Endometrium (tissue), 2 donors: ENCODE data around the gene GHRHR.

ENCODE experiments used
- FAIRE-seq: peaks from 2 replicates; lab custom pipeline; 2012; peaks lifted over from hg19 to GRCh38; lab: Jason Lieb, UNC
- donor health status: control.
- donor health status: control.

GHRHR gene

DNA sequence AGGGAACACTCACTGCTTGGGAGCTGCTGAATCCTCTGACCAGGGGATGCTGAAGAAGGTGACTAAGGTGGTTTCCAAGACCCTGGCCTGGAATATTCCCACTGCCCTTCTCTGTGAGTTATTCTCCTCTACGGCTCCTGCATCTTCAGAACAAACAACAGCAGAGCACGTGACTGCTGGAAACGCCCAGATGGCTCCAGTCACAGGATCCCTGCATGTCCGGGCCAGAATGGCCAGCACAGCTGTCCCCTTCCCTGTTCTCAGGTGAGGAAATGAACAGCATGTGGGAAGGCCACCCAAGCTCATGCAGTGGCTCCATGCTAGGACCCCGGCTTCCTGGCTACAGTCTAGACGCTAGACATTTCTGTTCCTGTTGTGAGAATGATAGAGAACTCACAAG lies 43.1 kb downstream of the GHRHR start:
- FAIRE-seq: no peak

DNA sequence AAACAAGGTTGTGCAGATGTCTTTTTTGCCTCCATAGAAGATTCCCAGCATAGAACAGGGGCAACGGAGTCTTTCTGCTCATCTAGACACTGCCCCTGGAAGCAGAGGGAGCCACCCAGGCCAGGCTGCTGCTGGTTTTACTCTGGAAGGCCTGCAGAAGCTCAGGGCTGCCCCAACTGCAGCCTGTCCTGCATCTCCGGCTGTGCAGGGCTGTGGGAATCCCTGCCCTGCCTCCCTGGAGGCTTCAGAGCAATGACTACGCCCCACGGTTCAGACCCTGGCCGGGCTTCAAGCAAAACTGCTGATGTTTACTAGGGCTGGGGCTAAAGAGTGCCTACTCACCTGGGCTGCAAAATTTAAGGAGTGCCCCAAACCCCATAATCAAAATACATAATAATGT lies 43.9 kb downstream of the GHRHR start:
- FAIRE-seq: no peak

DNA sequence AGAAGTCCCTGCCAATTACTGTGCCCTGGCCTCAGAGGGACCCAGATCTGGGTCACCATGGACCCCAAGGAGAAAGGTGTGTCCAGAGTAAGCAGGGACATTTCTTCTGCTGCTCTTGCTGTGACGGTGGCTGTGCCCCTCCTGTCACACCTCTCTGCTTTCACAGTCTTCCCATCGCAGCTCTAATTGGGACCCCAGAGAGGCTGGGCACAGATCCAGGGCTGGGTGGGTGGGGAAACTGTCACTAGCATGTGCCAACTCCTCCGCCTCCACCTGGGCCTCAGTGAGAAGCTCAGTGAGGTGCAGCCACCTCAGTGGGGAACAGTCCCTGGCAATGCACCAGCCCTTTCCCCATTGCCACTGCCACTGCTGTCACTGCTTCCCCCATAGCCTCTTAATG lies 51.1 kb downstream of the GHRHR start:
- no peak for FAIRE-seq

DNA sequence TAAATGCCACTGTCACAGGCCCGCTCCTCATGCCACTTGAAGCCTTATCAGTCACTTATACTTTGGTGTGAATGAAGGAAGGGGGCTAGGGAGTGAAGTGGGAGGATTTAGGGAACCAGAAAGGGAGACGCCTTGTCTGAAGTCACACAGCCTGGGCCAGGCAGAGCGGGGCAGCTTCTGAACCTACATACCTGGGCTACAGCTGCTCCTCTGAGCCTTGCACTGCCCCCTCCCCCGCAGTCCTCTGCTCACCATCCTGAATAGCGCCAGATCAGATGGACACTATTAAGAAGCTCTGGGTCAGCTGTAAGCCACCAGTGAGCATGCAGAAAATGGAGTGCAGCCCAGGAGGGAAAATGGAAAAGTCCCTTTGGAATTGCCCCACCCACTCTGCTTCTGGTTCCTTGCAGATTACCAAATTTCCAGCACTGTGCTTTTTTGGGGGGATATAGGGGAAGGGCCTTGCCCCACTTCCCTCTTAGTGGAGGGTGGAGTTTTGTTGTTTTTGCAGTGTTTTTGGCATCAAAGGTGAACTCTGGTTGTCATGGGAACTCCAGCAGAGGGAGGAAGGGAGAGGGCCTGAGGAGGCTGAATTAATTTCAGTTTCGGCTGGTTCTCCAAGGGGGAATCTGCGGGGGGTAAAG lies 53.4 kb downstream of the GHRHR start:
- no peak for FAIRE-seq

DNA sequence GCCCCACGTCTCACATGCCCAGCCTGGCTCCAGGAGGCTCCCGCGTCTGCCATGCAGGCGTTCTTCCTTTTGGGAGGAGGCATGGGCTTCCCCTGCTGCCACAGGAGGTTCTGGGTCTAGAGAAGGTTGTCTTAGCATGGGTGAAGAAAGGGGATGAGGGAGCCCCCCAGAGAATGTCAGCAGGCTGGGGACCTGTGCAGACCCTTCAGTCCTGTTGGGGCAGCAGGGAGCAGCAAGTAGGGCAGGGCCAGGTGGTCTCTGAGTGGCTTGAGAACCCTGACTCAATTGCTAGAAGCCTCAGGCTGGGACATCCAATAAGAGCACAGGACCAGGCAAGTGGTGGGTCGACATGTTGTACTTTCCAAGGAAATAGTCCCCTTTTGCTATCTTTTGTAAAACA lies 54.0 kb downstream of the GHRHR start:
- FAIRE-seq: no peak

DNA sequence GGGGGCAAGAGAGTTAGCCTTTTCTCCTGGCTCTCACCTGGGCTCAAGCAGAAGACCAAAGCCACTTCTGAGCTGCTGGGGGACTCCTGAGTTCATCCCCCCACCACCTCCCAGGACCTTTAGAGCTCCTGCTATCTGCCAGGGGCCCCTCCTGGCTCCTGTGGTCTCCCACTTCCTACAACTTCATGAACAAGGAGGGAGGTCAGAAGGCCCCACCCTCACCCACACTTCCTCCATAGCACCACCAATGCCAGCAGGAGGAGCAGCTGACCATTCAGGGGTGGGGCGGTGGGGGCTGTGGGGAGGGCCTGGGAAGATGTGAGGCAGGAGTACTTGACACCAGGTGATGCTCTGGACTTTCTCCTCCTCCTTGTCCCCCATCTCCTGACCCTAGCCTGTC lies 55.8 kb downstream of the GHRHR start:
- FAIRE-seq: no peak

DNA sequence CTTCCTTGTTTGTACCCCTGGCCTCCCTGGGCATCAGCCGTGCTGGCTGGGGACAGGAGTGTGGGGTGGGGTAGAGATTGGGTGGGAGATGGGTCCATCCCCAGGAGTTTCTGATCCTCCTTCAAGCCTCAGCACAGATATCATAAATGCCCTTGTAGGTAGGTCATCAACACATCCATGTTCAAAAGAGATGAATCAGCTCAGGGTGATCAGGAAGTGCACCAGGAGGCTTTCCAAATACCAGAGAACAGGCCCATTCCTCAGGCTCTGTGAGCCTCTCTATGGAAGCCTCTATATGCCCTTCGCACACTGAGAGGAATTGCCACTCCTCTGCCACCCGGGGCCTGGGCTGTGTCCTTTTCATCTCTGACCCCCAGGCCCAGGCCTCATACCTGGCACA lies 56.4 kb downstream of the GHRHR start:
- no peak for FAIRE-seq

DNA sequence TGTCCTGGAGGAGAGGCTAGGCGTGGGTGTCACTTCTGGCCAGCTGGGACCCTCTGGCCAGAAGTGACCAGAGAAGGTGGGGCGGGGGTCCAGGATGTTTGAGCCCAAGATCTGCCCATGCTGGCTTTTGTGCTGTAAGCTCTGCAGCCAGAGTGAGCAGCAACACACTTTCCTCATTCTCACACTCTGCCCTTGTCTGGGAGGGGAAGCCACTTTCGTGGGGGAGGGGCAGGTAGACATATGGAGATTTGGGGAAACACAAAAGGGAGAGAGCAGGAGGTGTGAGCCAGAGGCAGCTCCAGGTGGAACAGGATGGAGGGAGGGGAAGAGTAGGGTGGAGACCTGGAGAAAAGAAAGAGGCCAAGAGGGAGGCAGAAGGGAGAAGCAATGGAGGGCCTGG lies 56.9 kb downstream of the GHRHR start:
- no peak for FAIRE-seq

DNA sequence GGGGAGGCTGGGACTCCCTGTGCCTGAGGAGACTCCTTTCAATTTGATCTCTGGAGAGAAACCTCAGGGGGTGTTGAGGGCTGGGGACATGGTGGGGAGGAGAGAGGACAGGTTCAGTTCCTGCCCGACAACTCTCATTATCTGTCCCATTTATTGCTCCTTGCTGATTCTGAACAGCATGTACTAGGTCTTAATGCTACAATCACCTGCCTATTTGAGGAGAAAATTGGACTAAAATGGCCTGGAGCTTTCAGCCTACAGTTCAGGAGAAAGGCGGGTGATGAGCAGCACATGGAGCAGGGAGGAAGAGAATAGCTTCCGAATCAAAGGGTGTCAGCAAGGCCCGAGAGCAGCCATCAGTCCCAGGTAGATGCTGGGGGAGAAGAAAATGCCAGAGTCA lies 58.4 kb downstream of the GHRHR start:
- FAIRE-seq: no peak

DNA sequence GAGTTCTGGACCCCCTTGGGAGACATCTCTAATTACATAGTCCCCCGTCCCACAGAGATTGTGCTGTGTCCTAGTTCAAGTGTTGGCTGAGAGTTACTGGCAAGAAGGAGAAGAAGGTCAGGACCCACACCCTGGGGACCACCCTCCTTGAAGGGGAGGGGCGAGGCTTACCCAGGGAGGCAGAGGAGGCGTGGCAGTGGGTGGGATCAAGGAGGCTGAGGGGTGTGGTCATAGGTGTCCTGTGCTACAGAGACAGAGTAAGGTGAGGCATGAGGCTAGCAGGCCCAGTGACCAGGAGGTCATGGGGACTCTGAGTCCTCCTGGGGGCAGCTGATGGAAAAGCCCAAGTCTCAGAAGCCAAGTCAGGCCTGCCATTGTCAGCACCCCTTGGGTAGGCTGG lies 59.0 kb downstream of the GHRHR start:
- no peak for FAIRE-seq

DNA sequence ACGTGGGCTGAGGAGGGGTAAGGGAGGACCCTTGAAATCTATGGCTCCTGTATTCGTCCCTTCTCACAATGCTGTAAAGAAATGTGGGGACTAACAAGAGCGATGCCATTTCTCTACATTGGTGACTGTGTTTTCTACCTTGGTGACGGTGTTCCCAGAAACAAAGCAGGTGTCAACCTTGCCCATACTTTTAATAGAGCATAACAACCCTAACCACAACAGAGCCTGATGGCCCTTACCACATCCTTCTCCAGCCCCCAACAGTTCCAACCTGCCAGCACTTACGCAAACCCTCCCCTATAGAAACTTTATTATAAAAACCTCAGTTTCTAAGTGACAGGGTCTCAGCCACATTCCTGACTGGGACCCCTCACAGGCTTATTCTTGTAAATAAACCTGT lies 60.1 kb downstream of the GHRHR start:
- no peak for FAIRE-seq

DNA sequence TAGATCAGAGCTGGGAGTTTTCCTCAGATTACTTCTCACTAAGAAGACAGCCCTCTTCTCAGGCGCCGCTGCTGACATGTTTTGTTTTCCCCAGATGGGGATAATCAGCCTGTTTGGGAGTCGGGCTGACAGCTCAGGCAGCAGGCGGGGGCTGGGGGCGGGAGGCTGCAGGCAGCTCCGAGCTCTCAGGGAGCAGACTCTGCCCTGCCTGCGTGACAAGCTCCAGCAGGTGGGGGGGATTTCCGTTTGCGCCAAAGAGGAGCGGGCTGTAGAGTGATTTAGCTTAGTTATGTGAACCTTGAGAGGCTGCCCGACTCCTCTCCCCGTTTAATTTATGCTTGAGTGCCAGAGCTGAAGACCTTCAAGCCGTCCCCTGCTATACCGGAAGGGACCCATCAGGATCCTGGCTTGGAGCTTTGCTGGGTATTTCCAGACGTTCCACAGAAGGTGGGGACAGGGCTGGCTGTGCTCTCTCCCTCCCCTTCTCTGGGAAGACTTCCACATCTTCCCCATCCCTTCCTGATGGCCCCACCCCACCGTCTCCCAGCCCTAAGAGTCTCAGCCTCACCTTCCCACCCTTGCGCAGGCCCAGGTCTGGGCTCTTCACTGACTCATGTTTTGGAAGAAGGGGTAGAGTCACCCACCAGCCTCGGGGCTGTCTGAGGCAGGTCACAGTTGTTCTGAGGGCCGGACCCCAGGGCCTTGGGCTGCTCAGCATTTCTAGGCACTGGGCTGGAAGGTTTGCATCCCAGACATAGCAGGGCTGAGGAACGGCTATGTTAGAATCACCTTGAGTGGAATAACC lies 63.6 kb downstream of the GHRHR start:
- no peak for FAIRE-seq

DNA sequence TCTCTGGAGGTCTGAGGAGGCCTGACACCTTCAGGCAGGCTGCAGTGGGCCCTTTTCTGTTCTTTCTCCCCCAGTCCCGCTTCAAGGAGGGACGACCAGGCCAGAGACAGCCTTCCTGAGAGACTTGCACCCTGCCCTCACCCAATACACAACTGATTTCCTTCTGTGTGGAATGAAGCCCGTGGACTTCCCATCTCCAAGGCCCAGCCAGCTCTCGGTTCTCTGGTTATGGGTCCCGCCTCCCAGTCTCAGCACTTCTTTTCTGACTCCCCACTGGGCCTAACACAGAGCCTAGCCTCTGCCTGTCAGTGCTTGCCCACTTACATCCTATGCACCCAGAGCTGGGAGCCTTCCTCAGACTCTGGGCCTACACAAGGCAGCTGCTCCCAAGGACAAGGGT lies 64.3 kb downstream of the GHRHR start:
- FAIRE-seq: no peak

DNA sequence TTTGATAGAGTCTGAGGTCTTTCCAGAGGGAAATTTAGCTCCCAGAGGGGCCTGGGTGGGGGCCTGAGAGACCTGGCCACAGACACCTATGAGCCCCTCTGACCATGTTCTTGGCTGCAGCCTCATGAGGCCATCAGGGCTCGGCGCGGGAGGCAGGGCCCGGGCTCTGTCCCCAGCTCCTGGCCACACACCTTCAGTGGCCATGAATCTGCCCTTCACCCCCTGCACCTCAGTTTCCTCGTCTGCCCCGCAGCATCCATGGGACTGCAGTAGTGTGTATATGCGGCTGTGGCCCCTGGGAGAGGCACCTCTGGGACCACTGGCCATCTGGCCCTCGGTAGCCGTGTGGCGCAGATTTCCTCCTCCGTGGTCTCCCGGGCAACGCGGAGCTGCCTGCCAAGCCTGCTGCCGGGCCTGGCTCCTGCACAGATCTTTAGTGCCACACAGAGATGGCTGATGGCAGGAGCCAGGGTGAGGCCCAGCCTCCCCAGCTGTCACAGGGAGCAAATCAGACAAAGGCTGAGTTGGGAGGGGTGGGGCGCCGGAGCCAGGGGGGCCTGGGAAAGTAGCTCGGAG lies 64.8 kb downstream of the GHRHR start:
- no peak for FAIRE-seq
